HT1080 (cell line): ENCODE results near the gene TMC2. TPM values are rescaled to one million over a fixed set of nuclear protein-coding genes. Genes with fewer than 3 reads are reported as not detected.
A peak's percentile ranks its signal among the peaks of the same experiment; 100 is the strongest.

Source experiments
- DNase-seq: peaks from one replicate; pipeline ENCODE4 v3.0.0-alpha.2; 2015; ENCODE audit warnings: low read depth
- total RNA-seq: library from RNA; depleted of rRNA; stranded (reverse); fragments of >200 nt; shearing (Covaris generic); gene quantifications from 2 replicates; pipeline ENCODE4 v1.2.3, GENCODE V29; 2014

TMC2 gene
- total RNA-seq, 1 experiment from 2014 or later, result not detected

GRCh38 chr20:2625062-2625461 is 88.7 kb downstream of the TMC2 start:
- DNase-seq, result no peak

DNA sequence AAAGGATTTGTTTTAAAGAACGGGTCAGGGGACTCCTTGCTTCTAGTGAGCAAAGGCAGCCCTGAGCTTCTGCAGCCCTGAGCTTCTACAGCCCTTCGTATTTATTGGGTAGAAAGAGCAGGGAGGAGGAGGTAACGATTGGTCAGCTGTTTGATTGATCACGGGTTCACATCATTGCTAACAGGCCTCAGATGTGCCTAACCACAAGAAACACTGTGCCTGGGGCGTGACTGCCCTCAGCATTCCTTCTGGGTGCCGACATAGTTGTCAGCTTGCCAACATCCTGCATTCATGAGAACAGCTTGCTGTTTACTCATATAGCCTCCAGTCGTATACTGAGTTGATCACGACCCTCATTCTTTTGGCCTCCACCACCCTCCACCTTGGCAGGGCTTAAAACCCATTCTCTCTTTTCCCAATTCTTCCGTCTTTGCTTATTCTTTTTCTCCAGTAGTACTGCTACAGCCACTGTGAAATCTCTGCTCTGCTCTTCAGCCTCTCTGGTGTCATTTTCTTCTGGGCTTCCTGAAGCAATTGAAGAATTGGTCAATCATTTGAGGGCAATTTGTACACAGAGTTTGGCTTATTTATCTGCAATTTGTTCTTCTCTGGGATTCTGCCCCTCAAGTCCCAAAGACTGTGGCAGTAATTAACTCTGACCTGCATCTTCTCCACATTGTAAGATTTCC is 90.6 kb downstream of the TMC2 start:
- DNase-seq, result peak; percentile 90

DNA sequence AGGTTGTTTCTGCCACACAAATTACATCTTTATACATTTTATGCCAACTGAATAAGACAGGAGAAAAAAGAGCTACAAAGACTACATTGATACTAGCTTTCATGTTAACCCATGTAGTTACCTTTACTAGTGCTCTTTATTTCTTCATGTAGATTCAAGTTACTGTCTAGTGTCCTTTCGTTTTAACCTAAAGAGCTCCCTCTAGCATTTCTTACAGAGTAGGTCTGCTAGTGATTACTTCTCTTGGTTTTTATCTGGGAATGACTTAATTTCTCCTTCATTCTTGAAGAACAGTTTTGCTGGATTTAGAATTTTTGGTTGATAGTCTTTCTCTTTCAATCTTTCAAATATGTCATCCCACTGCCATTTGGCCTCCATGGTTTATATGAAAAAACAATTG is 94.9 kb downstream of the TMC2 start:
- no peak for DNase-seq

GRCh38 chr20:2633381-2633780 is 97.0 kb downstream of the TMC2 start:
- DNase-seq, result no peak

- DNase-seq, result no peak
These were observed 100.9 kb downstream of the TMC2 start for GRCh38 chr20:2637246-2637645.

- no peak for DNase-seq
These were observed 103.9 kb downstream of the TMC2 start for GRCh38 chr20:2640260-2640659.

- DNase-seq, result no peak
These were observed 104.5 kb downstream of the TMC2 start for GRCh38 chr20:2640899-2641298.

- no peak for DNase-seq
These were observed 107.3 kb downstream of the TMC2 start for GRCh38 chr20:2643708-2644107.

DNA sequence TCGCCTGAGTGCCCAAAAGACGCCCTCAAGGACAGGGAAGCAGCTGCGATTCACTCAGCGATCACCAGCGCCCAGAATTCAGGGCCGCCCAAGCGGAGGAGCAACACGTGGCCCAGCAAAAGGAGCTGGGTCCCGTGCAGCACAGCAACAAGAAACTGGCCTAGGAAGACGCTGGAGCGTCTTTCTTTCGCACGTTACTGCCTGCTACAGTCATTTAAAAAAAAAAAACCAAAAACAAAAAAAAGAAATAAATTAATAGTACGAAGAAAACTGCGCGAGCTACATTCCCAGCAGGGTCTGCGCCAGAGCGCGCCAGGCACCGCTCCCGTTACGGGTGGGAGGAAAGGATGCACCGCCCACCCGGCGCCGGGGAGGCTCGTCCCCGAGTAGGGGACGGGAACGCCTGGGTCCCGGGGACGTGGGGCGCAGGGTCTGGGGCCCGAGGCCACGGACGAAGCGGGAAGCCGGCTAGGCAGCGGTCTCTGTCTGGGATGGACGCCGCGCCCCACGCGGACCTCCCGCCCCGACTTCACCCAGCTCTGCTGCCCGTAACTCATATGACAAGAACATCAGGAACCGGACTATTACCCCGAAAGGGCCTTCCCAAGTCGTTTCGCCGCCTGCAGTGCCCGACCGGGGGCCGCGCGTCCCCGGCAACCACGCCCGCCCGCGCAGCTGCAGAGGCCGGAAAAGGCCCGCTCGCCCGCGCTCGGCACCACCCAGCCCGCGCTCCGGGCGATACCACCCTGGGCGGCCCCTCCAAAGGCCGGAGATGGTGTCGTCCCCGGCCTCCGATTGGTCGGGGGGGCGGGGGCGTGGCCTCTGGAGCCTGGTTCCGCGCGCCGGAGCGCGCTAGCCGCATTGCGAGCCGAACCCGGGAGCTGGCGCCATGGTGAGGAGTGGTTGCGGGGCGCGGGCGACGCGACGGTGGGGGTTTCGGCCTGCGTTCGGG is 115.7 kb downstream of the TMC2 start, which contains the start of gene NOP56:
Gene NOP56, plus strand, starts transcription at position 861 of the 952 bp plus-strand sequence. Its CDS starts 29 bp downstream, at position 890.
- DNase-seq, result peak; percentile 87

DNA sequence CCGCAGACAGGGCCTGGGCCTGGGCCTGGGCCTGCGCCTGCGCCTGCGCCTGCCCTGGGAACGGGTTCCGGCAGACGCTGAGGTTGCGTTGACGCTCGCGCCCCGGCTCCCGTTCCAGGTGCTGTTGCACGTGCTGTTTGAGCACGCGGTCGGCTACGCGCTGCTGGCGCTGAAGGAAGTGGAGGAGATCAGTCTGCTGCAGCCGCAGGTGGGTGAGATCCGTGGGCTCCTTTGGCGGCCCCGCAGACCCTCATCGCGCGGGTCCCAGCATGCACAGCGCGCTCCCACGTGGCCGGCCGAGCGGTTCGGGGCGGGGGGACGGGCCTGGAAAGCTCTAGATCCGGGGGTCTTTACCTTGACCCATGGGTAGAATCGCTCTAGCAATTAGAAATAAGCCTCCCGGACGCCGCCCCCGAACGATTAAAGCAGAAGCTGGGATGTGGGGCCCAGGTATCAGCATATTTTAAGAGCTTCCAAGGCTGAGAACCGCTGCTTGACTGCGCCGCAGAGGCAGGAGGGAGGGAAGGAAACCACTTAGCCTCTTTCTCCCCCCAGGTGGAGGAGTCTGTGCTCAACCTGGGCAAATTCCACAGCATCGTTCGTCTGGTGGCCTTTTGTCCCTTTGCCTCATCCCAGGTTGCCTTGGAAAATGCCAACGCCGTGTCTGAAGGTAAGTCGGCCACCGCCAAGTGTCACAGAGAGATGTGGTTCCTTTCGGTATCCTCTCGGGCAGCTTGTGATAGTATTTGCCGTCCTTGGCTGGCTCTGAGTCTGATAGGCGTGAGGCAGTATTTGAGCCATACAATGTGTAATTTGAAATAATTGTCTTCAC is 116.6 kb downstream of the TMC2 start:
- no peak for DNase-seq

- no peak for DNase-seq
These were observed 117.4 kb downstream of the TMC2 start for GRCh38 chr20:2653556-2654383.

- DNase-seq, result no peak
These were observed 118.0 kb downstream of the TMC2 start for GRCh38 chr20:2654384-2654822.

- no peak for DNase-seq
These were observed 118.5 kb downstream of the TMC2 start for GRCh38 chr20:2654831-2655230.

DNA sequence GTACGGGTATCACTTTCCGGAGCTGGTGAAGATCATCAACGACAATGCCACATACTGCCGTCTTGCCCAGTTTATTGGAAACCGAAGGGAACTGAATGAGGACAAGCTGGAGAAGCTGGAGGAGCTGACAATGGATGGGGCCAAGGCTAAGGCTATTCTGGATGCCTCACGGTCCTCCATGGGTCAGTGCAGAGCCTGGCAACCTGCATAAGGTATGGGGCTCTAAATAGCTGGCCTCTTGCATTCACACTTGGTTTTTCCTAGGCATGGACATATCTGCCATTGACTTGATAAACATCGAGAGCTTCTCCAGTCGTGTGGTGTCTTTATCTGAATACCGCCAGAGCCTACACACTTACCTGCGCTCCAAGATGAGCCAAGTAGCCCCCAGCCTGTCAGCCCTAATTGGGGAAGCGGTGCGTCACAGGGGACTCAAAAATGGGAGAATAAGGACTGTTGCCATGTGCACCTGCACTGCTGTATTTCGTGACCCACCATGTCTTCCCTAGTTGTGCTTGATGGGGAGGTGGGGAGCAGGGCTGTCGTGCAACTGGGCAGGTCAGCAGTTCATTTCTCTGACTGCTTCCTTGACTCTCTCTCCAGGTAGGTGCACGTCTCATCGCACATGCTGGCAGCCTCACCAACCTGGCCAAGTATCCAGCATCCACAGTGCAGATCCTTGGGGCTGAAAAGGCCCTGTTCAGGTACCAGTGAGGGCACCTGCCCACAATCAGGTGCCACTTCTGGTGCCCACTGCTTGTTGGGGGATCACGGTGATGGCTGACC is 119.2 kb downstream of the TMC2 start:
- DNase-seq, result no peak

GRCh38 chr20:2656471-2657117 is 120.2 kb downstream of the TMC2 start:
- DNase-seq, result no peak

- no peak for DNase-seq
These were observed 120.9 kb downstream of the TMC2 start for GRCh38 chr20:2657241-2657640.

DNA sequence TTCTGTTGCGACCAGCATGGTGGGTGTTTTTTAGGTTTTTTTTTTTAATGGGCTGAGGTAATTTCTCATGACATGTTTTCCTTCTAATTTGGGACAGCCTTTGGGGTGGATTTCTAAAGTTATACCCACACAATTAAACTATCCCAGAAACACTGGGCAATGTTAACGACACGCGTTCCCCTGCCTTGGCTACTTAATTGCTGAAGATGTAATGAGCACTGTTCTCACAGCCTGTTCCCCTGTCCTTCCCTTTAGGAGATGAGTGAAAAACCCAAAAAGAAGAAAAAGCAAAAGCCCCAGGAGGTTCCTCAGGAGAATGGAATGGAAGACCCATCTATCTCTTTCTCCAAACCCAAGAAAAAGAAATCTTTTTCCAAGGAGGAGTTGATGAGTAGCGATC is 121.3 kb downstream of the TMC2 start:
- no peak for DNase-seq

- DNase-seq, result peak; percentile 43
These were observed 122.3 kb downstream of the TMC2 start for GRCh38 chr20:2658414-2659354.
